ENCODE measurements around the gene RBFOX2. TPM values are rescaled to one million over a fixed set of nuclear protein-coding genes. Genes with fewer than 3 reads are reported as not detected.
"Not testable (repeated sequence)": the region's sequence is repeated elsewhere in the genome, so short reads cannot be mapped to it uniquely, and the experiment has no call there.

RBFOX2 gene
- total RNA-seq, 1 donor from 2014 or later, result 210 TPM

DNA sequence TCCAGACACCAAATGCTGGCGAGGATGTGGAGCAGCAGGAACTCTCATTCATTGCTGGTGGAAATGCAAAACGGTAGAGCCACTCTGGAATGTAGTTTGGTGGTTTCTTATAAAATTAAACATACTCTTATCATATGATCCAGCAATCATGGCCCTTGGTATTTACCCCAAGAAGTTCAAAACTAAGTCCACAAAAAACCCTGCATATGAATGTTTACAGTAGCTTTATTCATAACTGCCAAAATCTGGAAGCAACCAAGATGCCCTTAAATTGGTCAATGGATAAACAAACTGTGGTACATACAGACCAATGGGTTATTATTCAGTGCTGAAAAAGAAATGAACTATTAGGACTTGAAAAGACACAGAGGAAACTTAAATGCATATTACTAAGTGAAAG is 223.2 kb downstream of the RBFOX2 start:
- no peak for DNase-seq (ENCODE audit: low spot score in 2 of 2, unreplicated experiment in 2 of 2)
- Mint-ChIP-seq H3K36me3 (peaks cover 50% of the 10 kb centered on the region), H3K27ac (no peak overlapping the region), H3K4me1 (peaks cover 6% of the 10 kb centered on the region), H3K4me3 (no peak overlapping the region), H3K27me3 (ENCODE audit: low read depth) (no peaks in the 10 kb centered on the region), H3K9me3 (peaks cover 5% of the 10 kb centered on the region)
- TF ChIP-seq, protein P1, sequence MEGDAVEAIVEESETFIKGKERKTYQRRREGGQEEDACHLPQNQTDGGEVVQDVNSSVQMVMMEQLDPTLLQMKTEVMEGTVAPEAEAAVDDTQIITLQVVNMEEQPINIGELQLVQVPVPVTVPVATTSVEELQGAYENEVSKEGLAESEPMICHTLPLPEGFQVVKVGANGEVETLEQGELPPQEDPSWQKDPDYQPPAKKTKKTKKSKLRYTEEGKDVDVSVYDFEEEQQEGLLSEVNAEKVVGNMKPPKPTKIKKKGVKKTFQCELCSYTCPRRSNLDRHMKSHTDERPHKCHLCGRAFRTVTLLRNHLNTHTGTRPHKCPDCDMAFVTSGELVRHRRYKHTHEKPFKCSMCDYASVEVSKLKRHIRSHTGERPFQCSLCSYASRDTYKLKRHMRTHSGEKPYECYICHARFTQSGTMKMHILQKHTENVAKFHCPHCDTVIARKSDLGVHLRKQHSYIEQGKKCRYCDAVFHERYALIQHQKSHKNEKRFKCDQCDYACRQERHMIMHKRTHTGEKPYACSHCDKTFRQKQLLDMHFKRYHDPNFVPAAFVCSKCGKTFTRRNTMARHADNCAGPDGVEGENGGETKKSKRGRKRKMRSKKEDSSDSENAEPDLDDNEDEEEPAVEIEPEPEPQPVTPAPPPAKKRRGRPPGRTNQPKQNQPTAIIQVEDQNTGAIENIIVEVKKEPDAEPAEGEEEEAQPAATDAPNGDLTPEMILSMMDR (IDR thresholded peaks at IDR 0.05; ENCODE audit: unreplicated experiment), result no peak

- Mint-ChIP-seq H3K27me3 (ENCODE audit: low read depth) (no peaks in the 10 kb centered on the region), H3K27ac (no peak overlapping the region), H3K9me3 (peaks cover 5% of the 10 kb centered on the region), H3K4me3 (no peak overlapping the region), H3K36me3 (peaks cover 45% of the 10 kb centered on the region), H3K4me1 (peaks cover 10% of the 10 kb centered on the region)
- no peak for DNase-seq (ENCODE audit: low spot score in 2 of 2, unreplicated experiment in 2 of 2)
- TF ChIP-seq, protein P1 (IDR thresholded peaks at IDR 0.05; ENCODE audit: unreplicated experiment), result no peak
Observed at GRCh38 chr22:35804421-35804820, 224.2 kb downstream of the RBFOX2 start.

GRCh38 chr22:35802885-35803284 is 225.7 kb downstream of the RBFOX2 start:
- H3K4me1 Mint-ChIP-seq, result peaks cover 10% of the 10 kb centered on the region
- TF ChIP-seq, protein P1 (IDR thresholded peaks at IDR 0.05; ENCODE audit: unreplicated experiment), result no peak
- H3K27me3 Mint-ChIP-seq (ENCODE audit: low read depth), result no peaks in the 10 kb centered on the region
- peak overlapping the region; percentile 70 for H3K27ac Mint-ChIP-seq
- H3K36me3 Mint-ChIP-seq, result peaks cover 32% of the 10 kb centered on the region
- DNase-seq (ENCODE audit: low spot score in 2 of 2, unreplicated experiment in 2 of 2), result no peak
- H3K4me3 Mint-ChIP-seq, result no peak overlapping the region
- peaks cover 5% of the 10 kb centered on the region for H3K9me3 Mint-ChIP-seq

GRCh38 chr22:35801301-35801700 is 227.3 kb downstream of the RBFOX2 start:
- H3K36me3 Mint-ChIP-seq, result peaks cover 31% of the 10 kb centered on the region
- not testable (repeated sequence) for H3K4me1 Mint-ChIP-seq; H3K9me3 Mint-ChIP-seq; H3K27ac Mint-ChIP-seq; H3K27me3 Mint-ChIP-seq (ENCODE audit: low read depth); H3K4me3 Mint-ChIP-seq; DNase-seq (ENCODE audit: low spot score in 2 of 2, unreplicated experiment in 2 of 2)

- no peaks in the 10 kb centered on the region for H3K27me3 Mint-ChIP-seq (ENCODE audit: low read depth)
- no peaks in the 10 kb centered on the region for H3K9me3 Mint-ChIP-seq
- TF ChIP-seq, protein P1 (IDR thresholded peaks at IDR 0.05; ENCODE audit: unreplicated experiment), result no peak
- H3K4me1 Mint-ChIP-seq, result peaks cover 10% of the 10 kb centered on the region
- no peak for DNase-seq (ENCODE audit: low spot score in 2 of 2, unreplicated experiment in 2 of 2)
- H3K27ac Mint-ChIP-seq, result no peak overlapping the region
- H3K4me3 Mint-ChIP-seq, result no peak overlapping the region
- peaks cover 17% of the 10 kb centered on the region for H3K36me3 Mint-ChIP-seq
Observed at GRCh38 chr22:35799150-35799549, 229.5 kb downstream of the RBFOX2 start.

GRCh38 chr22:35797411-35797810 is 231.2 kb downstream of the RBFOX2 start:
- Mint-ChIP-seq H3K9me3 (no peaks in the 10 kb centered on the region), H3K4me3 (no peak overlapping the region), H3K27ac (no peak overlapping the region), H3K4me1 (peaks cover 8% of the 10 kb centered on the region), H3K36me3 (peaks cover 7% of the 10 kb centered on the region), H3K27me3 (ENCODE audit: low read depth) (no peaks in the 10 kb centered on the region)
- DNase-seq (ENCODE audit: low spot score in 2 of 2, unreplicated experiment in 2 of 2), result no peak
- TF ChIP-seq, protein P1 (IDR thresholded peaks at IDR 0.05; ENCODE audit: unreplicated experiment), result no peak
